ENCODE measurements around the gene TADA2B.

GRCh38 chr4:7005571-7005970 lies 37.6 kb upstream of the TADA2B start:
- no peak for TF ChIP-seq CTCF (IDR thresholded peaks at IDR 0.05; ENCODE audit: low read depth, low read length)
- TF ChIP-seq EZH2phosphoT487 (IDR thresholded peaks at IDR 0.05; ENCODE audit: low read depth): no peak
